GM12878 (cell line): ENCODE measurements around the gene NSUN2. TPM values are rescaled to one million over a fixed set of nuclear protein-coding genes. Genes with fewer than 3 reads are reported as not detected.
"Not testable (repeated sequence)": the region's sequence is repeated elsewhere in the genome, so short reads cannot be mapped to it uniquely, and the experiment has no call there.

Source experiments
- ATAC-seq: fragments of 200-7000 bp; cut with Tn5 transposase; 3 replicates; pipeline ENCODE4 v1.9.1; 2020; ENCODE audit warnings: mild to moderate bottlenecking, moderate library complexity
- BruUV-seq: library from RNA; stranded (reverse); fragments of 400-500 nt; replicated peaks from 2 replicates; lab custom pipeline; 2021; lab: Mats Ljungman, UMichigan
- CTCF ChIA-PET: fragments of 300-600 bp; sonication (Branson Sonifier 250); formaldehyde crosslinking; extraction: SDS; loops from one replicate; lab custom pipeline; 2021; ENCODE audit warnings: inconsistent platforms; lab: Yijun Ruan, JAX
- POLR2A ChIA-PET: fragments of 350-600 bp; formaldehyde crosslinking; extraction: SDS; loops from one replicate; lab custom pipeline; 2021; ENCODE audit warnings: inconsistent platforms; lab: Charles Lee
- RAD21 ChIA-PET: fragments of 300-600 bp; sonication (Branson Sonifier 250); formaldehyde crosslinking; loops from one replicate; lab custom pipeline; 2023; ENCODE audit warnings: antibody characterized with exemption; ENCODE audit not compliant: unreplicated experiment; lab: Charles Lee
- SMC1A ChIA-PET: fragments of 300-600 bp; sonication (Branson Sonifier 250); formaldehyde crosslinking; loops from one replicate; lab custom pipeline; 2023; ENCODE audit not compliant: unreplicated experiment, uncharacterized antibody; lab: Charles Lee
- DNase-seq: peaks from one replicate; pipeline ENCODE4 v3.0.0-alpha.2; 2011; ENCODE audit warnings: low read depth, low spot score
- FAIRE-seq: peaks from 3 replicates; lab custom pipeline; 2011; peaks lifted over from hg19 to GRCh38; lab: Jason Lieb, UNC
- H2AFZ ChIP-seq: 2 replicates; pipeline ENCODE4 v1.6.0; 2011; ENCODE audit warnings: low read depth, low read length, control low read depth; ENCODE audit not compliant: control insufficient read depth
- H3K27ac ChIP-seq: 2 replicates; pipeline ENCODE4 v1.5.1; 2011; ENCODE audit warnings: control low read depth; ENCODE audit not compliant: control insufficient read depth, insufficient read depth
- H3K27me3 ChIP-seq, 2 experiments: replicated peaks in 1 of 2; 2 replicates each; pipeline versions ENCODE4 v1.6.0 to v1.6.1; 2011; ENCODE audit warnings: low read length in 1 of 2; ENCODE audit not compliant: control insufficient read depth in 2 of 2, insufficient read depth in 2 of 2
- H3K36me3 ChIP-seq, 2 experiments: 2 replicates each; pipeline ENCODE4 v1.5.1; 2011; ENCODE audit warnings: low read length in 1 of 2; ENCODE audit not compliant: control insufficient read depth in 2 of 2, insufficient read depth in 2 of 2
- H3K4me1 ChIP-seq: 2 replicates; pipeline ENCODE4 v1.6.1; 2011; ENCODE audit warnings: mild to moderate bottlenecking, low read length, moderate library complexity, mixed read lengths; ENCODE audit not compliant: control insufficient read depth, insufficient read depth
- H3K4me2 ChIP-seq: 2 replicates; pipeline ENCODE4 v1.6.0; 2011; ENCODE audit warnings: control low read depth; ENCODE audit not compliant: control insufficient read depth, insufficient read depth
- H3K4me3 ChIP-seq: fragments of 200-600 bp; sonication (generic); 2 replicates; pipeline ENCODE4 v1.5.1; 2016
- H3K79me2 ChIP-seq: 2 replicates; pipeline ENCODE4 v1.6.0; 2011; ENCODE audit warnings: low read length; ENCODE audit not compliant: control insufficient read depth, insufficient read depth
- H3K9ac ChIP-seq: 2 replicates; pipeline ENCODE4 v1.8.0; 2011; ENCODE audit warnings: low read length, control low read depth, mixed read lengths; ENCODE audit not compliant: control insufficient read depth, insufficient read depth
- H3K9me3 ChIP-seq: replicated peaks from 3 replicates; pipeline ENCODE4 v1.5.1; 2011; ENCODE audit warnings: mild to moderate bottlenecking, low read length; ENCODE audit not compliant: control insufficient read depth, insufficient read depth
- H4K20me1 ChIP-seq: 2 replicates; pipeline ENCODE4 v1.6.0; 2011; ENCODE audit not compliant: control insufficient read depth, insufficient read depth
- MEF2B ChIP-seq: fragments of 450-650 bp; IDR thresholded peaks from 2 replicates; pipeline ENCODE4 v1.6.1; 2018; ENCODE audit warnings: mild to moderate bottlenecking, moderate library complexity; ENCODE audit not compliant: partially characterized antibody, poor library complexity, severe bottlenecking
- RFX5 ChIP-seq: IDR thresholded peaks from 2 replicates; pipeline ENCODE4 v1.6.1; 2011; ENCODE audit warnings: low read depth, low read length, improper control_type of control experiment
- ZBTB33 ChIP-seq: fragments of 450-650 bp; IDR thresholded peaks from 2 replicates; pipeline ENCODE4 v1.6.1; 2017; ENCODE audit warnings: mild to moderate bottlenecking
- WGBS: methylation state at CpG from one replicate; pipeline ENCODE4 v1.1.6; 2016; ENCODE audit warnings: low lambda C conversion rate; ENCODE audit not compliant: insufficient replicate concordance, insufficient coverage; ENCODE audit errors: missing lambda C conversion rate; 5-methylcytosine and 5-hydroxymethylcytosine counted together
- in situ Hi-C: fragments of 300-500 bp; cut with MboI; formaldehyde crosslinking; loops from 9 replicates; pipeline ENCODE4 v1.14.3; 2018; ENCODE audit warnings: mixed read lengths
- intact Hi-C: fragments of 100-400 bp; cut with micrococcal nuclease; formaldehyde crosslinking; loops from one replicate; pipeline ENCODE4 v1.14.2; 2022; ENCODE audit not compliant: unreplicated experiment
- polyA plus RNA-seq, 11 experiments: library from polyadenylated mRNA; depleted of rRNA in 4 of 11; unstranded in 6 of 11; stranded (reverse) in 5 of 11; fragments of >200 nt; fragmentation: Nextera tagmentation in 4 of 11; fragmentation: Illumina TruSeq in 1 of 11; extraction: Ambion mirVana in 4 of 11; extraction: Trizol in 1 of 11; gene quantifications; 1 replicate in 1 of 11; 2 replicates in 10 of 11; pipeline versions ENCODE4 v1.2.1 to v1.2.3, GENCODE V29; 2011 to 2016; ENCODE audit warnings: inconsistent platforms in 2 of 11, missing spikeins in 2 of 11, low read depth in 1 of 11
- total RNA-seq, 4 experiments: library from RNA; depleted of rRNA in 3 of 4; stranded (reverse); fragments of >200 nt in 3 of 4; fragmentation: Illumina TruSeq in 1 of 4; extraction: Trizol in 1 of 4; gene quantifications; 2 replicates each; pipeline versions ENCODE4 v1.2.1 to v1.2.3, GENCODE V29; 2013 to 2021
- TF ChIP-seq, protein P1 (sequence below): IDR thresholded peaks from 2 replicates; pipeline ENCODE4 v1.6.1; 2011; ENCODE audit warnings: mild to moderate bottlenecking, low read depth, low read length, moderate library complexity; ENCODE audit not compliant: insufficient replicate concordance
- TF ChIP-seq, protein P2 (sequence below): fragments of 450-650 bp; conservative IDR thresholded peaks from 2 replicates; pipeline ENCODE4 v1.6.1; 2017; ENCODE audit warnings: mild to moderate bottlenecking, moderate library complexity
- TF ChIP-seq, protein P3 (sequence below): IDR thresholded peaks from 2 replicates; pipeline ENCODE4 v1.6.1; 2012; ENCODE audit warnings: improper control_type of control experiment, low read depth, low read length; ENCODE audit not compliant: insufficient replicate concordance
- TF ChIP-seq, protein P4 (sequence below): IDR thresholded peaks from 2 replicates; pipeline ENCODE4 v1.6.1; 2011; ENCODE audit warnings: borderline replicate concordance, low read depth, mild to moderate bottlenecking, moderate library complexity, low read length; ENCODE audit not compliant: insufficient read depth, poor library complexity, severe bottlenecking

Gene NSUN2
- total and polyA plus RNA-seq, 10 of the 15 experiments (the other 5 are each of a cell fraction or from before 2014, with no cell fraction given), result 8.0 to 112 (median 91.1) TPM

- TF ChIP-seq, protein P1, sequence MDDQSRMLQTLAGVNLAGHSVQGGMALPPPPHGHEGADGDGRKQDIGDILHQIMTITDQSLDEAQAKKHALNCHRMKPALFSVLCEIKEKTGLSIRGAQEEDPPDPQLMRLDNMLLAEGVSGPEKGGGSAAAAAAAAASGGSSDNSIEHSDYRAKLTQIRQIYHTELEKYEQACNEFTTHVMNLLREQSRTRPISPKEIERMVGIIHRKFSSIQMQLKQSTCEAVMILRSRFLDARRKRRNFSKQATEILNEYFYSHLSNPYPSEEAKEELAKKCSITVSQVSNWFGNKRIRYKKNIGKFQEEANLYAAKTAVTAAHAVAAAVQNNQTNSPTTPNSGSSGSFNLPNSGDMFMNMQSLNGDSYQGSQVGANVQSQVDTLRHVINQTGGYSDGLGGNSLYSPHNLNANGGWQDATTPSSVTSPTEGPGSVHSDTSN, result no peak
- TF ChIP-seq, protein P2, sequence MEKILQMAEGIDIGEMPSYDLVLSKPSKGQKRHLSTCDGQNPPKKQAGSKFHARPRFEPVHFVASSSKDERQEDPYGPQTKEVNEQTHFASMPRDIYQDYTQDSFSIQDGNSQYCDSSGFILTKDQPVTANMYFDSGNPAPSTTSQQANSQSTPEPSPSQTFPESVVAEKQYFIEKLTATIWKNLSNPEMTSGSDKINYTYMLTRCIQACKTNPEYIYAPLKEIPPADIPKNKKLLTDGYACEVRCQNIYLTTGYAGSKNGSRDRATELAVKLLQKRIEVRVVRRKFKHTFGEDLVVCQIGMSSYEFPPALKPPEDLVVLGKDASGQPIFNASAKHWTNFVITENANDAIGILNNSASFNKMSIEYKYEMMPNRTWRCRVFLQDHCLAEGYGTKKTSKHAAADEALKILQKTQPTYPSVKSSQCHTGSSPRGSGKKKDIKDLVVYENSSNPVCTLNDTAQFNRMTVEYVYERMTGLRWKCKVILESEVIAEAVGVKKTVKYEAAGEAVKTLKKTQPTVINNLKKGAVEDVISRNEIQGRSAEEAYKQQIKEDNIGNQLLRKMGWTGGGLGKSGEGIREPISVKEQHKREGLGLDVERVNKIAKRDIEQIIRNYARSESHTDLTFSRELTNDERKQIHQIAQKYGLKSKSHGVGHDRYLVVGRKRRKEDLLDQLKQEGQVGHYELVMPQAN, result no peak
- no peak for TF ChIP-seq RFX5
- TF ChIP-seq ZBTB33, result no peak
- TF ChIP-seq, protein P3, sequence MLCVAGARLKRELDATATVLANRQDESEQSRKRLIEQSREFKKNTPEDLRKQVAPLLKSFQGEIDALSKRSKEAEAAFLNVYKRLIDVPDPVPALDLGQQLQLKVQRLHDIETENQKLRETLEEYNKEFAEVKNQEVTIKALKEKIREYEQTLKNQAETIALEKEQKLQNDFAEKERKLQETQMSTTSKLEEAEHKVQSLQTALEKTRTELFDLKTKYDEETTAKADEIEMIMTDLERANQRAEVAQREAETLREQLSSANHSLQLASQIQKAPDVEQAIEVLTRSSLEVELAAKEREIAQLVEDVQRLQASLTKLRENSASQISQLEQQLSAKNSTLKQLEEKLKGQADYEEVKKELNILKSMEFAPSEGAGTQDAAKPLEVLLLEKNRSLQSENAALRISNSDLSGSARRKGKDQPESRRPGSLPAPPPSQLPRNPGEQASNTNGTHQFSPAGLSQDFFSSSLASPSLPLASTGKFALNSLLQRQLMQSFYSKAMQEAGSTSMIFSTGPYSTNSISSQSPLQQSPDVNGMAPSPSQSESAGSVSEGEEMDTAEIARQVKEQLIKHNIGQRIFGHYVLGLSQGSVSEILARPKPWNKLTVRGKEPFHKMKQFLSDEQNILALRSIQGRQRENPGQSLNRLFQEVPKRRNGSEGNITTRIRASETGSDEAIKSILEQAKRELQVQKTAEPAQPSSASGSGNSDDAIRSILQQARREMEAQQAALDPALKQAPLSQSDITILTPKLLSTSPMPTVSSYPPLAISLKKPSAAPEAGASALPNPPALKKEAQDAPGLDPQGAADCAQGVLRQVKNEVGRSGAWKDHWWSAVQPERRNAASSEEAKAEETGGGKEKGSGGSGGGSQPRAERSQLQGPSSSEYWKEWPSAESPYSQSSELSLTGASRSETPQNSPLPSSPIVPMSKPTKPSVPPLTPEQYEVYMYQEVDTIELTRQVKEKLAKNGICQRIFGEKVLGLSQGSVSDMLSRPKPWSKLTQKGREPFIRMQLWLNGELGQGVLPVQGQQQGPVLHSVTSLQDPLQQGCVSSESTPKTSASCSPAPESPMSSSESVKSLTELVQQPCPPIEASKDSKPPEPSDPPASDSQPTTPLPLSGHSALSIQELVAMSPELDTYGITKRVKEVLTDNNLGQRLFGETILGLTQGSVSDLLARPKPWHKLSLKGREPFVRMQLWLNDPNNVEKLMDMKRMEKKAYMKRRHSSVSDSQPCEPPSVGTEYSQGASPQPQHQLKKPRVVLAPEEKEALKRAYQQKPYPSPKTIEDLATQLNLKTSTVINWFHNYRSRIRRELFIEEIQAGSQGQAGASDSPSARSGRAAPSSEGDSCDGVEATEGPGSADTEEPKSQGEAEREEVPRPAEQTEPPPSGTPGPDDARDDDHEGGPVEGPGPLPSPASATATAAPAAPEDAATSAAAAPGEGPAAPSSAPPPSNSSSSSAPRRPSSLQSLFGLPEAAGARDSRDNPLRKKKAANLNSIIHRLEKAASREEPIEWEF, result no peak
- no peak for TF ChIP-seq MEF2B
- TF ChIP-seq, protein P4, sequence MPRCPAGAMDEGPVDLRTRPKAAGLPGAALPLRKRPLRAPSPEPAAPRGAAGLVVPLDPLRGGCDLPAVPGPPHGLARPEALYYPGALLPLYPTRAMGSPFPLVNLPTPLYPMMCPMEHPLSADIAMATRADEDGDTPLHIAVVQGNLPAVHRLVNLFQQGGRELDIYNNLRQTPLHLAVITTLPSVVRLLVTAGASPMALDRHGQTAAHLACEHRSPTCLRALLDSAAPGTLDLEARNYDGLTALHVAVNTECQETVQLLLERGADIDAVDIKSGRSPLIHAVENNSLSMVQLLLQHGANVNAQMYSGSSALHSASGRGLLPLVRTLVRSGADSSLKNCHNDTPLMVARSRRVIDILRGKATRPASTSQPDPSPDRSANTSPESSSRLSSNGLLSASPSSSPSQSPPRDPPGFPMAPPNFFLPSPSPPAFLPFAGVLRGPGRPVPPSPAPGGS, result no peak
These were observed 60.6 kb downstream of the NSUN2 start (continued) for GRCh38 chr5:6572086-6572824.

GRCh38 chr5:6571607-6572006 lies 61.2 kb downstream of the NSUN2 start:
- intact Hi-C loops, result loop anchor here (10.0 kb wide), 2 partner anchors 197 to 687 kb away; partner anchors contain the start of gene MED10
- not testable (repeated sequence) for FAIRE-seq

More at GRCh38 chr5:6571607-6572006, 61.2 kb downstream of the NSUN2 start:
- WGBS, result 9% methylated on average over 2 of the region's 2 CpGs
- ATAC-seq, H2AFZ ChIP-seq, RAD21 ChIA-PET, CTCF ChIA-PET, H3K36me3 ChIP-seq, POLR2A ChIA-PET, H3K4me2 ChIP-seq, H3K9ac ChIP-seq, H3K27me3 ChIP-seq, H4K20me1 ChIP-seq, H3K4me3 ChIP-seq, in situ Hi-C loops, BruUV-seq, SMC1A ChIA-PET, H3K79me2 ChIP-seq, H3K9me3 ChIP-seq, H3K27ac ChIP-seq, DNase-seq, H3K4me1 ChIP-seq: not testable (repeated sequence)
